T-helper 2 cell treated with Interferon-gamma antibody and Interleukin-4, amounts not matched to agents 100 ng/mL and 5 ng/mL, for 36 hours (primary cell): ENCODE results near the gene SSBP1. TPM values are rescaled to one million over a fixed set of nuclear protein-coding genes. Genes with fewer than 3 reads are reported as not detected.
"Not testable (repeated sequence)": the region's sequence is repeated elsewhere in the genome, so short reads cannot be mapped to it uniquely, and the experiment has no call there.

Experiments used
- intact Hi-C: fragments of 100-400 bp; cut with micrococcal nuclease; formaldehyde crosslinking; loops from one replicate; pipeline ENCODE4 v1.15.1; 2023
- total RNA-seq: library from RNA; stranded (reverse); gene quantifications from 2 replicates; pipeline ENCODE4 v1.2.3, GENCODE V29; 2022

The SSBP1 gene, protein sequence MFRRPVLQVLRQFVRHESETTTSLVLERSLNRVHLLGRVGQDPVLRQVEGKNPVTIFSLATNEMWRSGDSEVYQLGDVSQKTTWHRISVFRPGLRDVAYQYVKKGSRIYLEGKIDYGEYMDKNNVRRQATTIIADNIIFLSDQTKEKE
- total RNA-seq, result 173 and 179 TPM in 2 replicates

DNA sequence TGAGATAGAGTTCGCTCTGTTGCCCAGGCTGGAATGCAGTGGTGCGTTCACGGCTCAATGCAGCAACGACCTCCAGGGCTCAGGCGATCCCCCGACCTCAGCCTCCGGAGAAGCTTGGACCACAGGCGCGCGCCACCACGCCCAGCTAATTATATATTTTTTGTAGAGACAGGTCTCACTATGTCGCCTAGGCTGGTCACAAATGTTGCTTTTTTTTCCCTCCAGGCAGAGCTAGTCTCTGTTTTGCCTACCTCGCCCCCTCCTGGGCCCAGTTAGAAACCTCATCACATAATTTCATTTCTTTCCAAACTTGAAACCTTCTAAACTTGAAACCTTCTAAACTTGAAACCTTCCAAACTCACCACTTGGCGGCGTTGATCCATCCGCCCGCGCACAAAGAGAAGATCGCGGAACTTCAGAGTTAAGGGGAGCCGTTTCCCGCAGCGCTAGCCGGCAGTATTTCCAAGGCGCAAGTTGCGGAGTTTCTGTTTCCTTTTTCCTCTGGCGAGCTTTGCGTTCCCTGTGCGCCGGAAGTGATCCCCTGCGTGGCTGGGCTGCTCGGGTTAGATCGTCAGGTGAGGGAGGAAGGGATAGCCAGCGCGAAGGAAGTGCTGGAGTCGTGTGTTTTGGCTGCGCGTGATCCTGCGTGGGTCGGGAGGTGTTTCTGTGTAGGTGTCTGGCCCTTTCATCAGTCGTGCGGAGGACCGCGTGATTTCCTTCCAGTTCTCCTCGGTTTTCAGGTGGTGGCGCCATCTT is at the start of gene SSBP1:
Gene SSBP1 (plus strand): TSS at position 523 of the 756 bp plus-strand sequence. CDS start 809 bp downstream, outside the sequence.
- intact Hi-C loops, result loop anchor here (1.0 to 10.0 kb wide), 9 partner anchors 36 to 1259 kb away; partner anchors contain the start of genes AGK, BRAF, DENND11 and MKRN1

DNA sequence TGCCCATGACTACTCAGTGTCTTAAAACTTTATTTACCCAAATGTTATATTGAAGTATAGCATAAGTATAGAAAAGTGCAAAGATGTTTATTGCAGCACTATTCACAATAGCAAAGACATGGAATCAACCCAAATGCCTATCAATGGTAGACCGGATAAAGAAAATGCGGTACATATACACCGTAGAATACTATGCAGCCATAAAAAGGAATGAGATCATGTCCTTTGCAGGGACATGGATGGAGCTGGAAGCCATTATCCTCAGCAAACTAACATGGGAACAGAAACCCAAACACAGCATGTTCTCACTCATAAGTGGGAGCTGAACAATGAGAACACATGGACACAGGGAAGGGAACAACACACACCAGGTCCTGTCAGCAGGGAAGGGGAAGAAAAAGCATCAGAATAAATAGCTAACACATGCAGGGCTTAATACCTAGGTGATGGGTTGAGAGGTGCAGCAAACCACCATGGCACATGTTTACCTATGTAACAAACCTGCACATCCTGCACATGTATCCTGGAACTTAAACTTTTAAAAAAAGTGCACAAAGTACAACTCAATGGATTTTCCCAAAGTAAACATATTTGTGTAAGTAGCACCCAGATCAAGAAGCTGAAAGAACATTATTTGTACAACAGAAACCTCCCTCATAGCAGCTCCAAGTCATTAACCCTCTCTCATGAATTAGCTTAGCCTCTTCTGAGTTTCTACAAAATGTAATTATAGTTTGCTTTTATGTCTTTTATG is 48.9 kb upstream of the SSBP1 start:
- intact Hi-C loops, result not testable (repeated sequence)

DNA sequence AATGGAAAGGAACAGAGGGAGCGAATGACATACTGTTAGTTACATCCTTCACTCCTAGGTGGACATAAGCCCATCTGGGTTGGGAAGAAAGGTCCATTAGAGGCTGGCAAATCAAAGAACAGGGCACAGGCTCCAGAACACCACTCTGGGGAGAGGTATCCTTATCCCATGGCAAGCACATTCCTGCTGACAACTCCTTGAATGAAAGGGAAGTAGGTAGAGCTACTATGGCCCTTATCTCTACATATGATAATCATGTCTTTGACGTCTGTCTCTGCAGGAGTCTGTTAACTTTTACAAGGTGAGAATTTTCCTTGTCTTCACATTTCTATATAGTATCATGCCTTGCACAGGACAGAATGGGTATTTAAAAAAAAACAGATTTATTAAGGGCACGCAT is 46.6 kb upstream of the SSBP1 start:
- intact Hi-C loops, result no loop called here

DNA sequence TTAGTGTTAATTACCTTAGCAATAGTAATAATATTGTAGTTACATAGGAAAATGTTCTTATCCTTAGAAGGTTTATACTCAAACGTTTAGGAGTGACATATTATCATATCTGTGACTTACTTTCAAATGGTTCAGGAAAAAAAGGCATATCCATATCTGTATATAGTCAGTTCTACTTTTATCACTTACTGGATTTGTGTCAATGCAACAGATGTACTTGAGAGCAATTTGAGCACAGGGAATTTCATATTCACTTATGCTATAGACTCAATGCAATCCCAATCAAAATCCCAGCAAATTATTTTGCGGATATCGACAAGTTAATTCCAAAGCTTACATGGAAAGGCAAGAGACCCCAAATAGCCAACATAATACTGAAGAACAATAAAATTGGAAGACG is 46.2 kb upstream of the SSBP1 start:
- intact Hi-C loops, result no loop called here

DNA sequence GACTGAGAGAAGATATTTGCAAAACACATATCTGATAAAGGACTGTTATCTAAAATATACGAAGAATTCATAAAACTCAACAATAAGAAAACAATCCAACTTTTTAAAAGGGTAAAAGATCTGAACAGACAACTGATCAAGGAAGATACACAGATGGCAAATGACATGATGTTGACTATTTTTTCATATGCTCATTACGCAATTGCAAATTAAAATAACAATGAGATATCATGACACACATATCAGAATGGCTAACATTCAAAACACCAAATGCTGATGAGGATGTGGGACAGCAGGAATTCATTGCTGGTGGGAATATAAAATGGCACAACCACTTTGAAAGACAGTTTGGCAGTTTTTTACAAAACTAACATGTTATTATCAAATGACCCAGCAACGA is 45.1 kb upstream of the SSBP1 start:
- intact Hi-C loops, result no loop called here

DNA sequence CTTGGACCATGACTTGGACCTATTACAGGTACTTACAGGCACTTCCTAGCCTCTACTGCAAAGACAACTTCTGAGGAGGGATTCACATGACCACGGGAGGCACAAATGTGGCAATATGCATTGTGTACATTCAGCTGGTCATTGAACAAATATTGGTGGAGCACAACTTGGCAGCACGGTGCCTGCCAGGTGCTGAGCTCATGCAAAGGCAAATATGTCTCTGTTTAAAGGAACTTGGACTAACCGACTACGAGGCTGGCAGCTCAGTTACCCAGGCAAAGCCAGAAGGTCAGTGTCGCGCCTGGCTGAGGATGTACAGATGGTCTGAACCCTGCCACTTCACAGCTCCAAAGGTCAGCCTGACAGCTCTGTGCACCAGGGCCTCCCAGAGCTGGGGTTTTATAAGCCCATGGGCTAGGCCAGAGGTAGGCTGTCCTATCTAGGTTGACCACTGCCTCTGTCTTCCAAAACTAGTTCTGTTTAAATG is 42.3 kb upstream of the SSBP1 start:
- intact Hi-C loops, result no loop called here

DNA sequence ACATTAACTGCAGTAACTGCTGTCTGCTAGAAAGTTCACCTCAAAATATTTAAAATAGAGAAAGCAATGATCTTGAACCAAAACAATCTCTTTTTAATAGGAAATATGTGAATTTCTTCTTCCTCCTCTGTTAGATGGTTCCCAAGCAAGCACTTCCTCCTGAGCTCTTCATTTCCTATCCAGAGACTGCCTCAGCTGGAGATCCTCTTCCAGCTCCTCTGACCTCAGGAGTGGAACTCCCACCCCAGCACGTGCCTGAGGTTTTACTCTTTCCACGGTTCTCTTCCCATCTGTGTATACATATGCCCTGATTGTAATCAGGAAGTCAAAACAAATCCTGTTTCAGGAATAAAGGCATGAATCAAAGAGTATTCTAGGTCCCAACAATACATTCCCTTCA is 41.8 kb upstream of the SSBP1 start:
- intact Hi-C loops, result no loop called here

DNA sequence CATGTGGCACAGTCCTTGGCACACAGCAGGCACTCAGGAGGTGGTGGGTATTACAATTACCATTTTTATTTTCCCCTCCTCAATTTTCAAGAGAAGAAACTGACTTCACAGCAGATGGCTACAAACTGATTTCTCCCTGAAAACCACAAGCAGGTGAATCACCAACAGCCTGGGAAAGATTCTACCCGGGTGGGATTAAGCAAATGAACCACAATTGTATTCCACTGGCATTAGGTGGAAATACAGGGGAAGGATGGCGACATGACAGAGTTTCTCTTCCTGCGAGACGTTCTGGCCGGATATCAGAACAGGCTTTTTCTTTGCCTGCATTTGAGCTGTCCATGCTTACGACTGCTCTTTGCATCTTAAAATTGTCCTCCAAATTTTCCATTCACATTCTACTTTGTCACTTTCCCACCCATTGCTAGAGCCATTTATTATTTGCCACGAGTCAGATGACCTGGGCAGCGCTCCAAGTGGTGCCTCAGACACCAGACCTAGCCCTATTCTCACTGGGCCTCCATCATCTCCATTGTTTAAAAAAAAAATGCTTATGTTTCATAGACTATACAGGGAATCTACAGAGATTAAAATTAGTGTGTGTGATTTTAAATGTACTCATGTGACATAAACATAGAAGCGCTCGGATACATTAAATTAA is 40.8 kb upstream of the SSBP1 start:
- intact Hi-C loops, result no loop called here

DNA sequence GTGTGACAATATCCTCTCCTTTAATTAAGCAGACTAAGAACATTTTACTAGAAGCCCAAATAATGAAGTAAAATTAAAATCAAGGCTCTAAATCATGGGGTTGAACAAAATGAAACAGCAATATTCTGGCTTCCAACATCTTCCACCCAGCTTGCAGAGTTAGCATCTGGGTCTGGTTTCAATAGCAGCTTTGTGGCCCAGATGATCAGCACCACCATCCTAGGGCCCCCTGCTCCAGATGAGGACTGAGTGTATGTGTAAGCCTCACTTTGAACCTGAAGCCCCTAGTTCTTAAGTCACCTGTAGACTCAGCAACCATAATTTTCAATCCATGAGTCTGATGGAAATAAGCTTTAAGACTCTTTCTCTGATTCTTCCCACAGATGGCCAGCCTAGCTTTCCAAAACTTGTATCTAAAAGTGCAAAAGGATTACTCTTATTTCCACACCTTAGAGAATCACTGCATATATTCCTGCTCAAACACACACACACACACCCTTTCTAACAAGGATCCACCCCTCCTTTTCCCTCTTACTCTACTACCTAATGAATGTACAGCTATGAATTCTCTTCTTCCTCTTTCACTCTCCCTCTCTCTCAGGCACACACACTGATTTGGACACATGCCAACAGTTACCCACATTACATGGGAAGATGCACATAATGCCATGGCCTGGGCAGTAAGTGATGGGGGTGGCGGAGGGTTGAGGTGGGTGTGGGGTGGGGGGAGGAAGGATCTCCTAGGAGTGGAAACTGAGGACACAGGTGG is 39.7 kb upstream of the SSBP1 start:
- intact Hi-C loops, result no loop called here

DNA sequence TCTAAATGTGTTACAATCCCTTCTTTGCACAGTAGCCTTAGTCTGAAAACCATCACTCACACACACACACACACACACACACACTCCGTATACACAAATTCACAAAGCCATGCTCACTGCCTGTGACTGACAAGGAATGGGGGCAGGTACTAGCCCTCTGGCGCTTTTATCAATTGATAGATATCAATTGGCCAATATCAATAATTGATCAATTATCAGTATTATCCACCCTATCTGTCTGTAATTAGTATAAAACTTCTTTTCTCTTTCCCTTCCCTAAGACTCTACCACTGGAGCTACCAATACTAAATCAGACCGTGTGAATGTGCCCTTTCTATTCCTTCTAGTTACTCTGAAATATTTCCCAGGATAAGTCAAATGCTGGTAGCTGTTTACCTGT is 38.3 kb upstream of the SSBP1 start:
- intact Hi-C loops, result loop anchor here (2.0 to 5.0 kb wide), 2 partner anchors 38 to 141 kb away; no protein-coding TSS in a partner anchor

DNA sequence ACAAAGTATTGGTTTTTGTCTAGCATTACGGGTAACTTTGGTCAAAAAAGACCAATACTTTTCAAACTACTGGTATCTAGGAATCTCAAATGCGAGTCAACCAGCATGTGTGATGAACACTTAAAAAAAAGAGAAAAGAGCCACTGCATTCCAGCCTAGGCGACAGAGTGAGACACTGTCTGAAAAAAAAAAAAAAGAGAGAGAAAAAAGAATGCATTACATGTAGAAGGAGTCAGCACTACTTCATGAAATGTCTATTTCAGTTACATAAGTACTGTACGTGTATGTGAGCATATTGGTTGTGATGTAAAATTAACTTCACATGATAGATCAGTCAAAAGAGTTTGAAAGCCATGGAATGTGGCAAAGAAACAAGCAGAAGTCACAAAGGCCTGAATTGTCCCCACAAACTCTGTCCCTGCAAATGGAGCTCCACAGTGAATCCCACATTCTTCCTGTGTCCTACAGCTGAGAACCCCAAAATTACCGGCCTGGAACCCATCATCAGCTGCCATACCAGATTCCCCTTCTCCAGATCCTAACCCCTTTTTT is 37.8 kb upstream of the SSBP1 start:
- intact Hi-C loops, result loop anchor here (2.0 to 5.0 kb wide), 2 partner anchors 38 to 142 kb away; no protein-coding TSS in a partner anchor

DNA sequence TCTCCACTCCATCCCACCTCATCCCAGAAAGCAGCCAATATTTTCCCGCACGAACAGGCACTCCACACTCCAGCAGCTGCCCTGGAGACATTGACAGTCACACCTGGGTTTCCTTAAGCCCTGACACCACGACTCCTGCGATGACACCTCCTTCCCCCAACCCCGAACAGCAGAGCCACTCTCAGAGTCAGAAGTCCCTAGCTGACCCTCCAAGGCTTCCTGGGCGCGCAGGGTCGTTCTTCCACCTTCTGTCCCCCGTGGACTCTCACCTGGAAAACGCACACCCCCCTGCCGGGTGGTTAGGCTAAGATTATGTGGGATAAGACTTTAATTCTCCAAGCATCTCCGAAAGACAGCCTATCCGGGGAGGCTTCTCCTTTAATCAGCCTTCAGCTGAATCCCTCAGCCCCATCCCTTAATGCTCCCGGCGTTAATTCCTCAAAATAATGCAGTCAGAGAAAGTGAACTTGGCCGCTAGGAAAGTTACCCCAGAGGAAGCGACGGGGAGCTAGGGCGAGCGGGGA is 37.2 kb upstream of the SSBP1 start:
- intact Hi-C loops, result loop anchor here (2.0 to 5.0 kb wide), 2 partner anchors 39 to 142 kb away; no protein-coding TSS in a partner anchor

DNA sequence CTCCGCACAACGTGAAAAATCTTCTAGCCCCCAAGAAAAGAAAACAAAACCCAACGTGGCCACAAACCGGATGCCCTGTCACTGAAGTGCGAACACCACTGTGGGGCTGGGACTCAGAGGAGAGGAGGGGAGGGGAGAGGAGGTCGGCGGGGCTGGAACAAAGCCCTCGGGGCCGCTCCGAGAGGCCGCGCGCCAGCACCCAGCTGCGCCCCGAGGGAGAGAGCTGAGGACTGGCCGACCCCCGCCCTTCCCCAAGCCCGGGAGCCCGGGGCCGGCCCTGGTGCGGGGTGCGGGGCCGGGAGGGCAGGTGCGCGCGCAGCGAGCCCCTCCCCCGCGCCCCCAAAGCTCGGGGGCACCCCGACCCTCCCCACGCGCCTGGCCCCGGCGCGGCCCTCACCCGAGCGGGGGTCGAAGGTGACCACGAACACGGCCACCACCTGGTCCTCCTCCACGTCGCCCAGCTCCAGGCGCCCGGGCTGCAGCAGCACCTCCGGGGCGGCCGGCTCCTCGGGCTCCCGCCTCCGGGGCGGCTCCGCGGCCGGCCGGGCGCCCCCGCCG is 36.6 kb upstream of the SSBP1 start:
- intact Hi-C loops, result loop anchor here (1.0 to 5.0 kb wide), 3 partner anchors 37 to 143 kb away; partner anchors contain the start of gene SSBP1

DNA sequence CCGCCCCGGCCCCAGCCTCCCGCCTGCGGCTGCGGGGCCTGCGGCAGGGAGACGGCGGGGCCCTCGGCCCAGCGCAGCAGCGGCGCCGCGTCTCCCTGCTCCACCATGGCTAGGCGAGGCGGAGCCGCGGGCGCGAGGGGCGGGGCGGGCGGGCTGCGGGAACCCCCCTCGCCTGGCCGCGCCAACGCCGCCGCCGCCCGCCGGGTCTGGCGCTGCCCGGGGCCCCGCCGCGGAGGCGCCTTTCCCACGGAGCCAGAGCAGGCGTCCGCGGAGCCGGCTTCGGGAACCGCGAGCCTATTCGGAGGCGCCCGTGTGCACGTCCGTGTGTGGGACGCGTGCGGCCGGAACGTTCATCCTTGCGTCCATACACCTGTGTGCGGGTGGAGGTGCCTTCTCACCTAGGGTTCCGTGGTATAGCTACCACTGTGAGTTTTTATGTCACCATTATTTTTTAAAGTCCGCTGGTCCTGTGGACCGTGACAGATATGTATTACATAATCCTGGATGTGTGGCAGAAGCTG is 36.1 kb upstream of the SSBP1 start, which contains the start of gene DENND11:
Gene DENND11 (minus strand): TSS at position 120 of the 521 bp plus-strand sequence. CDS start 13 bp downstream, at position 107.
- intact Hi-C loops, result loop anchor here (1.0 to 5.0 kb wide), 2 partner anchors 36 to 40 kb away; partner anchors contain the start of gene SSBP1

DNA sequence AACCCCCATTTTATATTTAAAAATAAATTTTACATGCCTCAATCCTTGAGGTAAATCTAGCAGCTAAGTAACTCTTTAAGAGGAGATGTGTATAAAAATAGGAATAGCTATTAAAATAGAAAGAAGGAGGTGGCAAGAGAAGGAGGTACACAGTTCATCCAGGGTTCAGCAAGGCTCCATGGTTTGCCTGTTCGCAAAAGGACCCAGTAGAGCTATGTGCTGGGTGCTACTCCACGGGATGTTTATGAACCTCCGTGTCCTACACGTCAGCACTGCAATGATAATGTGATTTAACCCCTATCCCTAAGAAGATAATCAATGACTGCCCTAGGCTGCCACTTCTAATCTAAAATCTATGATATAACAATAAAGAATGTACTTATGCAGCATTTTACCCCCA is 35.3 kb upstream of the SSBP1 start:
- intact Hi-C loops, result loop anchor here (1.0 to 5.0 kb wide), 2 partner anchors 35 to 41 kb away; partner anchors contain the start of gene SSBP1

DNA sequence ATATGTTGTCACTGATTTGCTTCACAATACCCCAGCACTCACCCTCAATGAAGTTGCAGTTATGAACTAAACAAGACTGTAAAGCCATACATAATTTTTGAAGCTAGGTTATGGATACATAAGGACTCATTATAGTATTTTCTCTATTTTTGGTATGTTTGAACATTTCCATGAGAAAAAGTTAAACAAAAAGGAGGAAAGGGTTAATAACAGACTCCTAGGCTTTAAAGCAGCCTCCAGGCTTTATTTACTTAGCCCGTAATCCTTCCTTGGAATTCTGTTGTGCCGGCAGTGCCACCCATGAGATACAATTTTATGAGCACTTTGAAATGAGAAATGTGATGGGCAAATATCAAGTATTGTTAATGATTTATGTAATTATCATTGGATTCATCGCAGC is 34.0 kb upstream of the SSBP1 start:
- intact Hi-C loops, result loop anchor here (5.0 kb wide), 1 partner anchor 42 kb away; no protein-coding TSS in a partner anchor

DNA sequence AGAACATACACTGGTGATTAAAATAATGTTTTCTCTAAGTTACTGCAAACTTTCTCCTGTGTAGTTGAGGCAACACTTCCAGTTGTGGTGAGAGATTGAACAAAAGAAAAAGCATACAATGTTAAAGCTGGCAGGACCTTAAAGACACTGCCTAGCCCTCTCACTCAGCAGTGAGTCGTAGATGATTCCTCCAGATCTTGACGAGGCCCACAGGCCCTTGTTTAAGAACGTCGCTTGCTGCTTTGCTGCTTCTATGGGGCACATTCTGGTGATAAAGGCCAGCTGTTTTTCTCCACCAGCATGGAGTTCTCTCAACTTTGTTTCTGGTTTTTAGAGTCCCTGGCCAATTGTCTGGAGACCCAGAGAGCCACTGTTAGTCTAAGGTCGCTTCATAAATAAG is 33.4 kb upstream of the SSBP1 start:
- intact Hi-C loops, result loop anchor here (5.0 kb wide), 1 partner anchor 42 kb away; no protein-coding TSS in a partner anchor

DNA sequence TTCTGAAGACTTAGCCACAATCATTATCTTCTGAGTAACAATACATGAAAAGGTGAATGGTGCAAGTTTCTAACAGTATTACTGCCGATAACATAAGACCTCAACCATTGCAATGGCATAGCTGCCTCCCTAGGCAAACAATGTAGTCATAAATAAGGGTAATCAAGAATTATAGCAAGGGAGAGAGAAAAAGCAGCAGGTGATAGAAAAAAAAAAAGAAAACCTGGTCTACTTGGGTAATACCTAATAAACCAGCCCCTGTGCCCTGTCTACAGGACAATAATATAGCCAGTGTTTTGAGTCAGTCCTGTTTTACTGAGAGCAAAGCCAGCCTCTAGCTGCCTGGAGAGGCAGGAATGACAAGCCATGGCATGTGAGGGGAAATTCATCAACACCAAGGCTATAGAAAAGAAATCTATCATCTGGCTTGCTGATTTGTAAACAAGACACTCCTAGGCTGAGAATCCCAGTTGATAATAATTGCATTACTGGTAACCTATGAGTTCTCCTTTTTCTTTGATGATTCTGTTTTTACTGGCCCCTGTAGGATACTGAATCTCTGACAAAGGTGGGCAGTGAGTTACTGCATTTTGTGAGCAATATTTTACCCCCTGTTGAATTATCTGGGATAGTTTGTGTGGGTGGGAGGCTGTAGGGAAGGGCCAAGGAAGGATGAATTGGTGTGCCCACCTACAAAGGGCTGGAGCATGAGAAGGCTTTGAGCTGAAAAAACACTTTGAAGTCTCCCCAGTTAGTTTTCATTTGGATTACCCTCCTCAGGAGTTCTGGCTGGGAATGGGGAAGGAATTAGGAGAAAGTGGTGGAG is 31.7 kb upstream of the SSBP1 start:
- intact Hi-C loops, result no loop called here
